Liver (tissue), 9 donors: ENCODE measurements around the gene OTOF. TPM values are rescaled to one million over a fixed set of nuclear protein-coding genes. Genes with fewer than 3 reads are reported as not detected.

ENCODE experiments used
- DNase-seq: peaks from one replicate; pipeline ENCODE4 v3.0.0-alpha.2; 2017; ENCODE audit warnings: low spot score
- H3K27ac ChIP-seq, 2 donors: one replicate each; pipeline ENCODE4 v1.7.0; 2013; ENCODE audit warnings: inconsistent platforms in 2 of 2, low read length in 2 of 2, control low read depth in 1 of 2, low read depth in 1 of 2, mild to moderate bottlenecking in 1 of 2
- H3K27me3 ChIP-seq, 4 donors: one replicate each; pipeline versions ENCODE4 v1.6.1 to v1.7.0; 2013; ENCODE audit warnings: low read length in 3 of 4, inconsistent platforms in 1 of 4, mild to moderate bottlenecking in 1 of 4, moderate library complexity in 1 of 4; ENCODE audit not compliant: control insufficient read depth in 4 of 4, insufficient read depth in 4 of 4
- H3K36me3 ChIP-seq, 4 donors: one replicate each; pipeline versions ENCODE4 v1.6.1 to v1.7.0; 2013; ENCODE audit warnings: low read length in 3 of 4, mild to moderate bottlenecking in 3 of 4, low read depth in 1 of 4, moderate library complexity in 1 of 4; ENCODE audit not compliant: control insufficient read depth in 4 of 4, insufficient read depth in 3 of 4
- H3K4me1 ChIP-seq, 4 donors: one replicate each; pipeline versions ENCODE4 v1.6.1 to v1.7.0; 2013; ENCODE audit warnings: low read length in 3 of 4, mild to moderate bottlenecking in 3 of 4, moderate library complexity in 1 of 4; ENCODE audit not compliant: control insufficient read depth in 4 of 4, insufficient read depth in 4 of 4
- H3K4me3 ChIP-seq, 3 donors: one replicate each; pipeline versions ENCODE4 v1.6.1 to v1.7.0; 2013; ENCODE audit warnings: low read length in 3 of 3, control low read depth in 1 of 3, low read depth in 1 of 3, mild to moderate bottlenecking in 1 of 3
- H3K9ac ChIP-seq, 2 donors: one replicate each; pipeline ENCODE4 v1.7.0; 2013; ENCODE audit warnings: low read length in 2 of 2, mild to moderate bottlenecking in 2 of 2, moderate library complexity in 2 of 2, control low read depth in 1 of 2, low read depth in 1 of 2
- H3K9me3 ChIP-seq, 4 donors: one replicate each; pipeline versions ENCODE4 v1.6.1 to v1.7.0; 2013; ENCODE audit warnings: low read length in 3 of 4; ENCODE audit not compliant: control insufficient read depth in 4 of 4
- FOXA1 ChIP-seq: IDR thresholded peaks from 2 replicates; pipeline ENCODE4 v1.6.1; 2016; ENCODE audit warnings: antibody characterized with exemption
- FOXA2 ChIP-seq: IDR thresholded peaks from 2 replicates; pipeline ENCODE4 v1.6.1; 2016; ENCODE audit warnings: antibody characterized with exemption
- GABPA ChIP-seq, 2 donors: IDR thresholded peaks in 1 of 2; conservative IDR thresholded peaks in 1 of 2; 2 replicates each; pipeline ENCODE4 v1.6.1; 2016; ENCODE audit warnings: antibody characterized with exemption in 2 of 2, mild to moderate bottlenecking in 1 of 2, moderate library complexity in 1 of 2
- HNF4A ChIP-seq, 2 donors: conservative IDR thresholded peaks; 2 replicates each; pipeline ENCODE4 v1.6.1; 2016; ENCODE audit warnings: antibody characterized with exemption in 2 of 2, mild to moderate bottlenecking in 2 of 2
- JUND ChIP-seq, 2 donors: IDR thresholded peaks; 2 replicates each; pipeline ENCODE4 v1.6.1; 2016; ENCODE audit warnings: antibody characterized with exemption in 2 of 2
- RAD21 ChIP-seq, 2 donors: IDR thresholded peaks; 2 replicates each; pipeline ENCODE4 v1.6.1; 2016; ENCODE audit warnings: antibody characterized with exemption in 2 of 2, mild to moderate bottlenecking in 2 of 2
- RXRA ChIP-seq, 2 donors: IDR thresholded peaks; 2 replicates each; pipeline ENCODE4 v1.6.1; 2017 to 2018; ENCODE audit warnings: antibody characterized with exemption in 2 of 2, mild to moderate bottlenecking in 1 of 2
- WGBS: extraction: QIAGEN DNeasy Blood & Tissue Kit; methylation state at CpG from one replicate; pipeline ENCODE4 v1.1.7; 2013; 5-methylcytosine and 5-hydroxymethylcytosine counted together
- polyA plus RNA-seq, 2 donors: library from polyadenylated mRNA; stranded (reverse) in 1 of 2; unstranded in 1 of 2; fragments of 200-250 nt in 1 of 2; fragments of >200 nt in 1 of 2; fragmentation: Nextera tagmentation in 1 of 2; extraction: Ambion mirVana in 1 of 2; gene quantifications; one replicate each; pipeline versions ENCODE4 v1.2.1 to v1.2.3, GENCODE V29; 2013 to 2015
- total RNA-seq, 2 donors: library from RNA; depleted of rRNA; stranded (reverse); fragments of >200 nt; gene quantifications; one replicate each; pipeline ENCODE4 v1.2.3, GENCODE V29; 2014
- TF ChIP-seq, protein P1 (sequence below): IDR thresholded peaks from 2 replicates; pipeline ENCODE4 v1.6.1; 2016; ENCODE audit warnings: antibody characterized with exemption
- TF ChIP-seq, protein P2 (sequence below): fragments of 150-350 bp; IDR thresholded peaks from 2 replicates; pipeline ENCODE4 v1.5.1; 2017; ENCODE audit warnings: improper control_type of control experiment, low read depth, low read length; ENCODE audit not compliant: missing input control
- TF ChIP-seq, protein P3 (sequence below): IDR thresholded peaks from 2 replicates; pipeline ENCODE4 v1.6.1; 2016; ENCODE audit warnings: antibody characterized with exemption, mild to moderate bottlenecking
- TF ChIP-seq, protein P4 (sequence below): IDR thresholded peaks from 2 replicates; pipeline ENCODE4 v1.6.1; 2016; ENCODE audit warnings: antibody characterized with exemption
- TF ChIP-seq, protein P5 (sequence below): IDR thresholded peaks from 2 replicates; pipeline ENCODE4 v1.6.1; 2016; ENCODE audit warnings: antibody characterized with exemption
- donor health status: healthy.
- donor health status: healthy.
- donor health status: healthy.
- donor health status: healthy.
- donor health status: healthy.

The OTOF gene
- total and polyA plus RNA-seq, 4 donors = 0.06 to 0.28 (median 0.07) TPM; not detected in 1

DNA sequence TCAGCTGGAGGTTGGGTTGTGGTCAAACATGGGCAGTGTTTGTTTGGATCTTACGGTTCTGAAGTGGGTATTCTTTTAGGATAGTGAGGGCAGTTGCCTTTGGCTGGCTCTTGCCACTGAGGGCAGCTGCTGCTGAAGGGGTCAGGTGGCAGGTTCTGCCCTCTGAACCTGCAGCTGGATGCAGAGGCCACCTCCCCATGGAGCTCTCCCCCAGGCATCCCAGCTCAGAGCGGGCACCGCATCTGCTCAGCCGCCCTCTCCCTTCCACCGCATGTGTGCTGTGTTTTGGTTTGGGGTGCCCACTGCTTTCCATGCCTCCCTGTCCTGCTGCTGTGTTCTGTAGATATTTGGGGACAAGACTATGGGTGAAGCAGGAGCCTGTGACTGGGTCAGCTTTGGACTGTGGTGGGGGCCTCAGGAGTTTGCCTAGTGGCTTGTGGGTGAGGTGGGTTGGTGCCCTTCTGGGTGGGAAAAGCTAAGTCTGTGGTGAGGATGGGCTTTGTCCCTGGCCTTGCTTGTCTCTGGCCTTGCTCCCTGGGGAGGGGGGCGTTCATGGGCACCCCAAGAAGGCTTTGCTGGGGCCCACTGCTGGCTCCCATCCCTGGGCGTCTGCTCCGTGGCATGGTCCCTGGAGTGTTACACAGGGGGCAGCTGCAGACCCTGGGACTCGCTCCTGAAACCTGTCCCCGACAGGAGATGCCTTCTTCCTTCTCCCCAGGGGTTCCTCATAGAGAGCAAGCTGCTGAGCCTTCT is 28.5 kb downstream of the OTOF start:
- no peak overlapping the region for H3K27ac ChIP-seq
- no peaks in the 10 kb centered on the region for H3K36me3 ChIP-seq
- no peak overlapping the region for H3K4me3 ChIP-seq
- H3K27me3 ChIP-seq = peaks cover 0 to 3% (median 0%) of the 10 kb centered on the region in 4 donors
- TF ChIP-seq RAD21 (IDR thresholded peaks at IDR 0.05) (no peak), JUND (IDR thresholded peaks at IDR 0.05) (no peak), FOXA2 (no peak), GABPA (IDR thresholded peaks at IDR 0.05 in 1 of 2, conservative IDR thresholded peaks at IDR 0.05 in 1 of 2) (no peak), FOXA1 (no peak), RXRA (IDR thresholded peaks at IDR 0.05) (no peak)
- TF ChIP-seq, protein P1, sequence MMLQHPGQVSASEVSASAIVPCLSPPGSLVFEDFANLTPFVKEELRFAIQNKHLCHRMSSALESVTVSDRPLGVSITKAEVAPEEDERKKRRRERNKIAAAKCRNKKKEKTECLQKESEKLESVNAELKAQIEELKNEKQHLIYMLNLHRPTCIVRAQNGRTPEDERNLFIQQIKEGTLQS = no peak
- TF ChIP-seq, protein P2, sequence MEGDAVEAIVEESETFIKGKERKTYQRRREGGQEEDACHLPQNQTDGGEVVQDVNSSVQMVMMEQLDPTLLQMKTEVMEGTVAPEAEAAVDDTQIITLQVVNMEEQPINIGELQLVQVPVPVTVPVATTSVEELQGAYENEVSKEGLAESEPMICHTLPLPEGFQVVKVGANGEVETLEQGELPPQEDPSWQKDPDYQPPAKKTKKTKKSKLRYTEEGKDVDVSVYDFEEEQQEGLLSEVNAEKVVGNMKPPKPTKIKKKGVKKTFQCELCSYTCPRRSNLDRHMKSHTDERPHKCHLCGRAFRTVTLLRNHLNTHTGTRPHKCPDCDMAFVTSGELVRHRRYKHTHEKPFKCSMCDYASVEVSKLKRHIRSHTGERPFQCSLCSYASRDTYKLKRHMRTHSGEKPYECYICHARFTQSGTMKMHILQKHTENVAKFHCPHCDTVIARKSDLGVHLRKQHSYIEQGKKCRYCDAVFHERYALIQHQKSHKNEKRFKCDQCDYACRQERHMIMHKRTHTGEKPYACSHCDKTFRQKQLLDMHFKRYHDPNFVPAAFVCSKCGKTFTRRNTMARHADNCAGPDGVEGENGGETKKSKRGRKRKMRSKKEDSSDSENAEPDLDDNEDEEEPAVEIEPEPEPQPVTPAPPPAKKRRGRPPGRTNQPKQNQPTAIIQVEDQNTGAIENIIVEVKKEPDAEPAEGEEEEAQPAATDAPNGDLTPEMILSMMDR = no peak
- TF ChIP-seq, protein P3, sequence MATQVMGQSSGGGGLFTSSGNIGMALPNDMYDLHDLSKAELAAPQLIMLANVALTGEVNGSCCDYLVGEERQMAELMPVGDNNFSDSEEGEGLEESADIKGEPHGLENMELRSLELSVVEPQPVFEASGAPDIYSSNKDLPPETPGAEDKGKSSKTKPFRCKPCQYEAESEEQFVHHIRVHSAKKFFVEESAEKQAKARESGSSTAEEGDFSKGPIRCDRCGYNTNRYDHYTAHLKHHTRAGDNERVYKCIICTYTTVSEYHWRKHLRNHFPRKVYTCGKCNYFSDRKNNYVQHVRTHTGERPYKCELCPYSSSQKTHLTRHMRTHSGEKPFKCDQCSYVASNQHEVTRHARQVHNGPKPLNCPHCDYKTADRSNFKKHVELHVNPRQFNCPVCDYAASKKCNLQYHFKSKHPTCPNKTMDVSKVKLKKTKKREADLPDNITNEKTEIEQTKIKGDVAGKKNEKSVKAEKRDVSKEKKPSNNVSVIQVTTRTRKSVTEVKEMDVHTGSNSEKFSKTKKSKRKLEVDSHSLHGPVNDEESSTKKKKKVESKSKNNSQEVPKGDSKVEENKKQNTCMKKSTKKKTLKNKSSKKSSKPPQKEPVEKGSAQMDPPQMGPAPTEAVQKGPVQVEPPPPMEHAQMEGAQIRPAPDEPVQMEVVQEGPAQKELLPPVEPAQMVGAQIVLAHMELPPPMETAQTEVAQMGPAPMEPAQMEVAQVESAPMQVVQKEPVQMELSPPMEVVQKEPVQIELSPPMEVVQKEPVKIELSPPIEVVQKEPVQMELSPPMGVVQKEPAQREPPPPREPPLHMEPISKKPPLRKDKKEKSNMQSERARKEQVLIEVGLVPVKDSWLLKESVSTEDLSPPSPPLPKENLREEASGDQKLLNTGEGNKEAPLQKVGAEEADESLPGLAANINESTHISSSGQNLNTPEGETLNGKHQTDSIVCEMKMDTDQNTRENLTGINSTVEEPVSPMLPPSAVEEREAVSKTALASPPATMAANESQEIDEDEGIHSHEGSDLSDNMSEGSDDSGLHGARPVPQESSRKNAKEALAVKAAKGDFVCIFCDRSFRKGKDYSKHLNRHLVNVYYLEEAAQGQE = no peak
- TF ChIP-seq, protein P4, sequence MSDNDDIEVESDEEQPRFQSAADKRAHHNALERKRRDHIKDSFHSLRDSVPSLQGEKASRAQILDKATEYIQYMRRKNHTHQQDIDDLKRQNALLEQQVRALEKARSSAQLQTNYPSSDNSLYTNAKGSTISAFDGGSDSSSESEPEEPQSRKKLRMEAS = no peak
- no peak for DNase-seq
- H3K9ac ChIP-seq = no peak overlapping the region
- no peaks in the 10 kb centered on the region for H3K4me1 ChIP-seq
- 94% methylated on average over 10 of the region's 10 CpGs for WGBS
- no peaks in the 10 kb centered on the region for H3K9me3 ChIP-seq

DNA sequence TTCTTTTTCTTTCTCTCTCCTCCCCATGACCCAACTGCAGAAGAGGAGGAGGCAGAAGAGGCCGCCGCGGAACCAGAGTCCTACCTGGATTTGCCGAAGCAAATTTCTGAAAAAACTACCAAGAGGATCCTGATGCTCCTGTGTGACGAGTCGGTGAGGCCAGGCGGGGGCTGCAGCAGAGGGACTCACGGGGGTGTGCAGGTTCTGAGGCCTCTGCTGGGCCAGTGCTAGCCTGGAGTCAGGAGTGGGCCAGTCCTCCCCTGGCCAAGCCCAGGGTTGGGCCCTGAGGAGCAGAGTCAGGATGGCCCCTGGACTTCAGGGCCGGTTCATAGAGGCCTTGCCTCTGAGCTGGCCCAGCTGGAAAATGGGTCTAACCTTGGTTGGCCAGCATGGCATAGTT is 29.3 kb downstream of the OTOF start:
- no peak for DNase-seq
- H3K9ac ChIP-seq = no peak overlapping the region
- H3K4me3 ChIP-seq = no peak overlapping the region
- 96% methylated on average over 9 of the region's 9 CpGs for WGBS
- TF ChIP-seq, protein P3 = no peak
- TF ChIP-seq, protein P5, sequence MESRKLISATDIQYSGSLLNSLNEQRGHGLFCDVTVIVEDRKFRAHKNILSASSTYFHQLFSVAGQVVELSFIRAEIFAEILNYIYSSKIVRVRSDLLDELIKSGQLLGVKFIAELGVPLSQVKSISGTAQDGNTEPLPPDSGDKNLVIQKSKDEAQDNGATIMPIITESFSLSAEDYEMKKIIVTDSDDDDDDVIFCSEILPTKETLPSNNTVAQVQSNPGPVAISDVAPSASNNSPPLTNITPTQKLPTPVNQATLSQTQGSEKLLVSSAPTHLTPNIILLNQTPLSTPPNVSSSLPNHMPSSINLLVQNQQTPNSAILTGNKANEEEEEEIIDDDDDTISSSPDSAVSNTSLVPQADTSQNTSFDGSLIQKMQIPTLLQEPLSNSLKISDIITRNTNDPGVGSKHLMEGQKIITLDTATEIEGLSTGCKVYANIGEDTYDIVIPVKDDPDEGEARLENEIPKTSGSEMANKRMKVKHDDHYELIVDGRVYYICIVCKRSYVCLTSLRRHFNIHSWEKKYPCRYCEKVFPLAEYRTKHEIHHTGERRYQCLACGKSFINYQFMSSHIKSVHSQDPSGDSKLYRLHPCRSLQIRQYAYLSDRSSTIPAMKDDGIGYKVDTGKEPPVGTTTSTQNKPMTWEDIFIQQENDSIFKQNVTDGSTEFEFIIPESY = no peak
- TF ChIP-seq HNF4A (conservative IDR thresholded peaks at IDR 0.05) = no peak
- no peaks in the 10 kb centered on the region for H3K9me3 ChIP-seq
- no peaks in the 10 kb centered on the region for H3K36me3 ChIP-seq
- H3K27me3 ChIP-seq = peaks cover 0 to 3% (median 0%) of the 10 kb centered on the region in 4 donors
- no peak overlapping the region for H3K27ac ChIP-seq
- no peaks in the 10 kb centered on the region for H3K4me1 ChIP-seq
